IMR-90 (cell line): ENCODE measurements around the gene DYRK1A. TPM values are rescaled to one million over a fixed set of nuclear protein-coding genes. Genes with fewer than 3 reads are reported as not detected.

Source experiments
- ATAC-seq: fragments of 200-7000 bp; cut with Tn5 transposase; 2 replicates; pipeline ENCODE4 v1.9.1; 2020; ENCODE audit warnings: low read depth, mild to moderate bottlenecking, moderate library complexity
- BruUV-seq: library from RNA; stranded (reverse); fragments of 400-500 nt; replicated peaks from 2 replicates; lab custom pipeline; 2021; lab: Mats Ljungman, UMichigan
- CTCF ChIA-PET: fragments of 300-600 bp; formaldehyde crosslinking; extraction: SDS; loops from one replicate; lab custom pipeline; 2021; ENCODE audit warnings: antibody characterized with exemption; lab: Yijun Ruan, JAX
- POLR2A ChIA-PET: fragments of 300-600 bp; sonication (Branson Sonifier 250); formaldehyde crosslinking; loops from one replicate; lab custom pipeline; 2022; ENCODE audit warnings: antibody characterized with exemption; ENCODE audit not compliant: unreplicated experiment; lab: Charles Lee
- DNase-seq: peaks from one replicate; pipeline ENCODE4 v3.0.0; 2013
- H2AFZ ChIP-seq: replicated peaks from 2 replicates; pipeline ENCODE3; 2013; ENCODE audit warnings: low read length, mild to moderate bottlenecking; ENCODE audit not compliant: poor library complexity
- H2AK5ac ChIP-seq: 2 replicates; pipeline ENCODE4 v1.6.1; 2013; ENCODE audit warnings: low read depth, low read length, inconsistent platforms
- H2AK9ac ChIP-seq: replicated peaks from 2 replicates; pipeline ENCODE3; 2013; ENCODE audit warnings: mild to moderate bottlenecking, low read depth, low read length, moderate library complexity; ENCODE audit not compliant: poor library complexity
- H2BK120ac ChIP-seq: 2 replicates; pipeline ENCODE4 v1.6.1; 2013; ENCODE audit warnings: low read depth, low read length, inconsistent platforms
- H2BK15ac ChIP-seq: 3 replicates; pipeline ENCODE4 v1.6.1; 2013; ENCODE audit warnings: low read depth, low read length, inconsistent platforms
- H2BK20ac ChIP-seq: 2 replicates; pipeline ENCODE4 v1.6.1; 2013; ENCODE audit warnings: low read depth, mild to moderate bottlenecking, inconsistent platforms, low read length, moderate library complexity
- H2BK5ac ChIP-seq: 2 replicates; pipeline ENCODE4 v1.6.1; 2013; ENCODE audit warnings: mild to moderate bottlenecking, low read depth, low read length, inconsistent platforms; ENCODE audit not compliant: poor library complexity, severe bottlenecking
- H3K14ac ChIP-seq: replicated peaks from 2 replicates; pipeline ENCODE4 v1.6.1; 2013; ENCODE audit warnings: low read depth, low read length, inconsistent platforms
- H3K18ac ChIP-seq: 2 replicates; pipeline ENCODE4 v1.6.1; 2013; ENCODE audit warnings: low read depth, low read length, control low read depth
- H3K23ac ChIP-seq: 2 replicates; pipeline ENCODE4 v1.6.1; 2013; ENCODE audit warnings: low read depth, low read length, inconsistent platforms
- H3K27ac ChIP-seq: 2 replicates; pipeline ENCODE4 v1.5.1; 2013; ENCODE audit warnings: mild to moderate bottlenecking, control low read depth, low read length; ENCODE audit not compliant: insufficient read depth
- H3K27me3 ChIP-seq: 2 replicates; pipeline ENCODE4 v1.6.1; 2013; ENCODE audit warnings: low read length; ENCODE audit not compliant: control insufficient read depth, insufficient read depth
- H3K36me3 ChIP-seq: 2 replicates; pipeline ENCODE4 v1.6.1; 2013; ENCODE audit warnings: low read length, mixed read lengths; ENCODE audit not compliant: control insufficient read depth, insufficient read depth
- H3K4ac ChIP-seq: 2 replicates; pipeline ENCODE4 v1.6.1; 2013; ENCODE audit warnings: low read depth, low read length, inconsistent platforms
- H3K4me1 ChIP-seq: 2 replicates; pipeline ENCODE4 v1.6.1; 2013; ENCODE audit warnings: low read length, mixed read lengths; ENCODE audit not compliant: control insufficient read depth, insufficient read depth
- H3K4me2 ChIP-seq: 2 replicates; pipeline ENCODE4 v1.6.1; 2013; ENCODE audit warnings: low read depth, mild to moderate bottlenecking, control low read depth, low read length, moderate library complexity
- H3K4me3 ChIP-seq: 2 replicates; pipeline ENCODE4 v1.5.1; 2013; ENCODE audit warnings: low read depth, mild to moderate bottlenecking, control low read depth, low read length, moderate library complexity; ENCODE audit not compliant: insufficient read depth
- H3K56ac ChIP-seq: 2 replicates; pipeline ENCODE4 v1.6.1; 2013; ENCODE audit warnings: low read length, inconsistent platforms; ENCODE audit not compliant: insufficient read depth; ENCODE audit errors: extremely low read depth
- H3K79me1 ChIP-seq, 2 experiments: 2 replicates each; pipeline ENCODE4 v1.6.1; 2013; ENCODE audit warnings: low read length in 2 of 2, inconsistent platforms in 1 of 2, low read depth in 1 of 2
- H3K9ac ChIP-seq: 2 replicates; pipeline ENCODE4 v1.6.1; 2013; ENCODE audit warnings: low read depth, low read length, control low read depth
- H3K9me1 ChIP-seq: 2 replicates; pipeline ENCODE4 v1.6.1; 2013; ENCODE audit warnings: low read length, inconsistent platforms; ENCODE audit not compliant: insufficient read depth
- H3K9me3 ChIP-seq: 2 replicates; pipeline ENCODE4 v1.6.1; 2013; ENCODE audit warnings: low read length; ENCODE audit not compliant: control insufficient read depth, insufficient read depth
- H4K20me1 ChIP-seq: 2 replicates; pipeline ENCODE4 v1.6.1; 2013; ENCODE audit warnings: low read length, inconsistent platforms; ENCODE audit not compliant: insufficient read depth
- H4K5ac ChIP-seq: 2 replicates; pipeline ENCODE4 v1.6.1; 2013; ENCODE audit warnings: mild to moderate bottlenecking, low read depth, low read length, control low read depth
- H4K8ac ChIP-seq, 2 experiments: 2 replicates each; pipeline ENCODE4 v1.6.1; 2013; ENCODE audit warnings: low read depth in 2 of 2, low read length in 2 of 2, control low read depth in 1 of 2, inconsistent platforms in 1 of 2
- H4K91ac ChIP-seq: 2 replicates; pipeline ENCODE4 v1.6.1; 2013; ENCODE audit warnings: low read depth, low read length, inconsistent platforms; ENCODE audit not compliant: insufficient read depth
- NFE2L2 ChIP-seq: fragments of 150-350 bp; IDR thresholded peaks from 2 replicates; pipeline ENCODE4 v1.6.1; 2016; ENCODE audit warnings: low read depth, mild to moderate bottlenecking, low read length
- SMC3 ChIP-seq: fragments of 150-350 bp; IDR thresholded peaks from 2 replicates; pipeline ENCODE4 v1.6.1; 2016; ENCODE audit warnings: low read depth, mild to moderate bottlenecking, antibody characterized with exemption, low read length, moderate library complexity
- WGBS, 2 experiments: methylation state at CpG; one replicate each; pipeline versions ENCODE4 v1.1.5 to v1.1.7; 2013; ENCODE audit warnings: missing lambda C conversion rate in 2 of 2; ENCODE audit not compliant: insufficient read length in 1 of 2; ENCODE audit errors: extremely low coverage in 2 of 2; 5-methylcytosine and 5-hydroxymethylcytosine counted together
- dilution Hi-C: fragments of 300-500 bp; cut with HindIII; formaldehyde crosslinking; loops from one replicate; pipeline ENCODE4 v1.14.3; 2018; ENCODE audit warnings: low sequenced_read_pairs; ENCODE audit not compliant: unreplicated experiment
- in situ Hi-C: fragments of 300-500 bp; cut with MboI; formaldehyde crosslinking; loops from 3 replicates; pipeline ENCODE4 v1.14.3; 2019; ENCODE audit warnings: low sequenced_read_pairs, inconsistent platforms, mixed read lengths
- intact Hi-C: fragments of 100-400 bp; cut with micrococcal nuclease; formaldehyde crosslinking; loops from 2 replicates; pipeline ENCODE4 v1.10.0; 2022
- polyA plus RNA-seq, 3 experiments: library from polyadenylated mRNA; depleted of rRNA; stranded (reverse); fragments of >200 nt; gene quantifications; 2 replicates each; pipeline ENCODE4 v1.2.3, GENCODE V29; 2012; ENCODE audit warnings: low replicate concordance in 1 of 3
- total RNA-seq: library from RNA; depleted of rRNA; stranded (reverse); fragments of >200 nt; gene quantifications from 2 replicates; pipeline ENCODE4 v1.2.3, GENCODE V29; 2012

The DYRK1A gene
- total and polyA plus RNA-seq, 2 of the 4 experiments (the other 2 are of a cell fraction), result 18.6 to 50.5 TPM

DNA sequence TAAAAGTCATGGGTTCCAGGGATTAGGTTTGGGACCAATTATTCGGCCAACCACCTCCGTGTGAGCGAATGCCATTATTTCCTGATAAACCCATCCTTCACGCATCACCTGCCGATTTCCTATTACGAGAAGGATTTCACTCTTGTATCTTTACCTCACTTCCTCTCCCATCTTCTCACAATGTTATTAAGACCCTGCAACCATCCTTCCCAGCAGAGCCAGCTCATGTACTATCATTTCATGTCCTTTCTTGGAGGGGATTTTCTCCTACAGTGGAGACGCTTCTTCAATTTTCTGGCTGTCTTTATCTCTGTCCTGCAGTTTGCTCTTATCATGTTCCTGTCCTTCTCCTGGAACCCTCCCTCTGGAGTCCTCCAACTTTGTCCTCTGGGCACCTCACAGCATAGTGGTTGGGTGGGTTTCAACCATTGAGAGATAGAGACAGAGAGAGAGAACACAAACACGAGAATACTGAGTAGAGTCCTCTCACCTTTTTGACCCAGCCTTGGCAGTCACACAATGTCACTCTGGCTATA, 192.2 kb downstream of the DYRK1A start:
- no peak overlapping the region for H2AK5ac ChIP-seq

More for the DNA sequence above, 192.2 kb downstream of the DYRK1A start:
- Histone ChIP-seq H3K4me2 (no peak overlapping the region), H4K5ac (no peak overlapping the region), H2BK15ac (no peak overlapping the region), H4K20me1 (no peaks in the 10 kb centered on the region), H3K18ac (no peak overlapping the region), H3K27me3 (peaks cover 11% of the 10 kb centered on the region), H3K56ac (no peak overlapping the region), H3K9ac (no peak overlapping the region), H3K79me1 (peaks cover 0 to 9% of the 10 kb centered on the region in 2 experiments; a peak in 3 of 4 replicates), H3K9me1 (peaks cover 5% of the 10 kb centered on the region; the same call in 1 of the 2 replicates), H4K8ac (no peak overlapping the region), H3K23ac (no peak overlapping the region), H3K4me3 (no peak overlapping the region), H4K91ac (no peak overlapping the region), H2AFZ (no peak overlapping the region), H3K36me3 (no peaks in the 10 kb centered on the region), H3K4ac (no peak overlapping the region), H3K14ac (no peak overlapping the region), H2AK9ac (no peak overlapping the region), H3K27ac (no peak overlapping the region), H2BK5ac (no peak overlapping the region), H2BK120ac (no peak overlapping the region), H2BK20ac (no peak overlapping the region), H3K4me1 (0 out of 2 replicates have a peak, but pooled peaks cover 3% of the 10 kb centered on the region), H3K9me3 (no peaks in the 10 kb centered on the region; the same call in 1 of the 2 replicates)
- dilution Hi-C loops (no loop called here), intact Hi-C loops (no loop called here), in situ Hi-C loops (no loop called here)
- ChIA-PET CTCF (no interaction called here), POLR2A (no interaction called here)
- TF ChIP-seq NFE2L2, result no peak
- no peak for TF ChIP-seq SMC3
- no TSS peak for BruUV-seq
- ATAC-seq (no peak), DNase-seq (no peak)
- 90% methylated on average over 4 of the region's 8 CpGs; no CpG with 5 or more reads in 1 of the 2 experiments for WGBS, 2 experiments
